Stimulated activated CD4-positive, alpha-beta T cell treated with anti-CD3 and anti-CD28 coated beads, Interleukin-1b, Interleukin-23, amount 100 ng/mL, for 48 hours (primary cell): ENCODE data around the gene FNDC10.
"Not testable (repeated sequence)": the region's sequence is repeated elsewhere in the genome, so short reads cannot be mapped to it uniquely, and the experiment has no call there.

Experiments used
- DNase-seq: peaks from one replicate; pipeline ENCODE4 v3.0.0-alpha.2; 2020

Gene FNDC10

GRCh38 chr1:1562556-1563195 lies 37.3 kb downstream of the FNDC10 start:
- DNase-seq = no peak

GRCh38 chr1:1561801-1562470 lies 38.0 kb downstream of the FNDC10 start:
- no peak for DNase-seq

GRCh38 chr1:1560178-1560577 lies 39.8 kb downstream of the FNDC10 start:
- DNase-seq = no peak

GRCh38 chr1:1559066-1559465 lies 40.9 kb downstream of the FNDC10 start:
- DNase-seq = no peak

GRCh38 chr1:1558591-1558990 lies 41.3 kb downstream of the FNDC10 start:
- no peak for DNase-seq

GRCh38 chr1:1557688-1558087 lies 42.2 kb downstream of the FNDC10 start:
- not testable (repeated sequence) for DNase-seq

GRCh38 chr1:1556961-1557360 lies 43.0 kb downstream of the FNDC10 start:
- not testable (repeated sequence) for DNase-seq

- no peak for DNase-seq
Measured at GRCh38 chr1:1556505-1556904, 43.4 kb downstream of the FNDC10 start.

GRCh38 chr1:1554926-1555915 lies 44.7 kb downstream of the FNDC10 start:
- DNase-seq = no peak

- no peak for DNase-seq
Measured at GRCh38 chr1:1554550-1554925, 45.4 kb downstream of the FNDC10 start.

GRCh38 chr1:1553821-1554494 lies 46.0 kb downstream of the FNDC10 start:
- DNase-seq = no peak

GRCh38 chr1:1552263-1552639 lies 47.7 kb downstream of the FNDC10 start:
- no peak for DNase-seq

- no peak for DNase-seq
Measured at GRCh38 chr1:1551524-1552262, 48.2 kb downstream of the FNDC10 start.

GRCh38 chr1:1550591-1551432 lies 49.1 kb downstream of the FNDC10 start:
- DNase-seq = no peak

- DNase-seq = no peak
Measured at GRCh38 chr1:1550087-1550486, 49.8 kb downstream of the FNDC10 start.

GRCh38 chr1:1548591-1548990 lies 51.3 kb downstream of the FNDC10 start:
- DNase-seq = no peak
